Tibial nerve (tissue), 4 donors: ENCODE measurements around the gene HYCC1. TPM values are rescaled to one million over a fixed set of nuclear protein-coding genes. Genes with fewer than 3 reads are reported as not detected.

Source experiments
- DNase-seq, 2 donors: peaks; one replicate each; pipeline ENCODE4 v3.0.0-alpha.2; 2019; ENCODE audit warnings: low spot score in 2 of 2
- H3K27ac ChIP-seq, 4 donors: fragments of 200-600 bp; sonication (generic) in 3 of 4; one replicate each; pipeline ENCODE4 v1.5.1; 2017 to 2019; ENCODE audit warnings: mild to moderate bottlenecking in 1 of 4
- H3K27me3 ChIP-seq, 2 donors: fragments of 200-600 bp; sonication (generic) in 1 of 2; one replicate each; pipeline versions ENCODE4 v1.5.1 to v1.6.0; 2017 to 2019
- H3K36me3 ChIP-seq, 3 donors: fragments of 200-600 bp; sonication (generic); one replicate each; pipeline ENCODE4 v1.5.1; 2018 to 2019
- H3K4me1 ChIP-seq, 4 donors: fragments of 200-600 bp; sonication (generic) in 3 of 4; one replicate each; pipeline ENCODE4 v1.5.1; 2017 to 2019
- H3K4me3 ChIP-seq, 4 donors: fragments of 200-600 bp; sonication (generic) in 3 of 4; one replicate each; pipeline ENCODE4 v1.5.1; 2017 to 2019; ENCODE audit warnings: mild to moderate bottlenecking in 1 of 4, moderate library complexity in 1 of 4
- H3K9me3 ChIP-seq, 4 donors: fragments of 200-600 bp; sonication (generic) in 3 of 4; one replicate each; pipeline ENCODE4 v1.5.1; 2017 to 2019
- EP300 ChIP-seq, 2 donors: sonication (generic); formaldehyde crosslinking; IDR thresholded peaks; one replicate each; pipeline ENCODE4 v1.6.1; 2017; ENCODE audit warnings: antibody characterized with exemption in 2 of 2, mild to moderate bottlenecking in 1 of 2
- POLR2A ChIP-seq, 2 donors: fragments of 450-650 bp; IDR thresholded peaks; one replicate each; pipeline ENCODE4 v1.6.1; 2017; ENCODE audit warnings: antibody characterized with exemption in 2 of 2, mild to moderate bottlenecking in 2 of 2, moderate library complexity in 2 of 2
- WGBS, 2 donors: methylation state at CpG; one replicate each; pipeline ENCODE4 v1.1.5; 2018; 5-methylcytosine and 5-hydroxymethylcytosine counted together
- total RNA-seq, 4 donors: library from RNA; depleted of rRNA; stranded (reverse); fragments of >200 nt; gene quantifications; one replicate each; pipeline ENCODE4 v1.1.0, GENCODE V29; 2016
- TF ChIP-seq, protein P1 (sequence below), 5 experiments: fragments of 200-600 bp in 3 of 5; fragments of 450-650 bp in 2 of 5; sonication (generic) in 3 of 5; IDR thresholded peaks; one replicate each; pipeline ENCODE4 v1.5.1; 2016 to 2019; ENCODE audit warnings: antibody characterized with exemption in 5 of 5, mild to moderate bottlenecking in 3 of 5, moderate library complexity in 2 of 5

The HYCC1 gene
- total RNA-seq, 4 donors from 2014 or later: 15.9 to 61.5 (median 53.1) TPM

DNA sequence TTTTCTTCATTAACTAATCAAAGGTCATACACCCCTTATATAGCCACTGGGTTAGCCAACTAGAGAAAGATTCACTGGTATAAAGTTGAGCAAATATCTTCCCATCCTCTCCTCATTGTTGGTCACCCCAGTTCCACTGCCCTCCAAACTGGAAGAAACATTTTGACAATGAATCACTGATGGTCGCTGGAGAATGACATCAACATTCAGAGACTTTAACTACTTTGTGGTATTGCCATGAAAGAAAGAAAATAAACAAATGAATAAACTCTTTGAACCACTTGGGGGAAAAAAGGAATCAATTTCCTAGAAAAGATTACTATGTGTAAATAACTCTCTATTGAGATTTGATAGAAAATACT lies 23.4 kb downstream of the HYCC1 start:
- no peak for TF ChIP-seq POLR2A (IDR thresholded peaks at IDR 0.05)
- no peak for TF ChIP-seq EP300 (IDR thresholded peaks at IDR 0.05)
- TF ChIP-seq, protein P1, sequence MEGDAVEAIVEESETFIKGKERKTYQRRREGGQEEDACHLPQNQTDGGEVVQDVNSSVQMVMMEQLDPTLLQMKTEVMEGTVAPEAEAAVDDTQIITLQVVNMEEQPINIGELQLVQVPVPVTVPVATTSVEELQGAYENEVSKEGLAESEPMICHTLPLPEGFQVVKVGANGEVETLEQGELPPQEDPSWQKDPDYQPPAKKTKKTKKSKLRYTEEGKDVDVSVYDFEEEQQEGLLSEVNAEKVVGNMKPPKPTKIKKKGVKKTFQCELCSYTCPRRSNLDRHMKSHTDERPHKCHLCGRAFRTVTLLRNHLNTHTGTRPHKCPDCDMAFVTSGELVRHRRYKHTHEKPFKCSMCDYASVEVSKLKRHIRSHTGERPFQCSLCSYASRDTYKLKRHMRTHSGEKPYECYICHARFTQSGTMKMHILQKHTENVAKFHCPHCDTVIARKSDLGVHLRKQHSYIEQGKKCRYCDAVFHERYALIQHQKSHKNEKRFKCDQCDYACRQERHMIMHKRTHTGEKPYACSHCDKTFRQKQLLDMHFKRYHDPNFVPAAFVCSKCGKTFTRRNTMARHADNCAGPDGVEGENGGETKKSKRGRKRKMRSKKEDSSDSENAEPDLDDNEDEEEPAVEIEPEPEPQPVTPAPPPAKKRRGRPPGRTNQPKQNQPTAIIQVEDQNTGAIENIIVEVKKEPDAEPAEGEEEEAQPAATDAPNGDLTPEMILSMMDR (IDR thresholded peaks at IDR 0.05): no peak
- Histone ChIP-seq H3K4me1 (peaks cover 0 to 13% (median 2%) of the 10 kb centered on the region in 4 donors), H3K36me3 (peaks cover 0 to 3% (median 0%) of the 10 kb centered on the region in 3 donors), H3K9me3 (no peaks in the 10 kb centered on the region), H3K4me3 (no peak overlapping the region), H3K27ac (no peak overlapping the region), H3K27me3 (no peaks in the 10 kb centered on the region)
- no peak for DNase-seq
- WGBS, 2 donors: 33 to 40% methylated on average over 1 of the region's 1 CpG

DNA sequence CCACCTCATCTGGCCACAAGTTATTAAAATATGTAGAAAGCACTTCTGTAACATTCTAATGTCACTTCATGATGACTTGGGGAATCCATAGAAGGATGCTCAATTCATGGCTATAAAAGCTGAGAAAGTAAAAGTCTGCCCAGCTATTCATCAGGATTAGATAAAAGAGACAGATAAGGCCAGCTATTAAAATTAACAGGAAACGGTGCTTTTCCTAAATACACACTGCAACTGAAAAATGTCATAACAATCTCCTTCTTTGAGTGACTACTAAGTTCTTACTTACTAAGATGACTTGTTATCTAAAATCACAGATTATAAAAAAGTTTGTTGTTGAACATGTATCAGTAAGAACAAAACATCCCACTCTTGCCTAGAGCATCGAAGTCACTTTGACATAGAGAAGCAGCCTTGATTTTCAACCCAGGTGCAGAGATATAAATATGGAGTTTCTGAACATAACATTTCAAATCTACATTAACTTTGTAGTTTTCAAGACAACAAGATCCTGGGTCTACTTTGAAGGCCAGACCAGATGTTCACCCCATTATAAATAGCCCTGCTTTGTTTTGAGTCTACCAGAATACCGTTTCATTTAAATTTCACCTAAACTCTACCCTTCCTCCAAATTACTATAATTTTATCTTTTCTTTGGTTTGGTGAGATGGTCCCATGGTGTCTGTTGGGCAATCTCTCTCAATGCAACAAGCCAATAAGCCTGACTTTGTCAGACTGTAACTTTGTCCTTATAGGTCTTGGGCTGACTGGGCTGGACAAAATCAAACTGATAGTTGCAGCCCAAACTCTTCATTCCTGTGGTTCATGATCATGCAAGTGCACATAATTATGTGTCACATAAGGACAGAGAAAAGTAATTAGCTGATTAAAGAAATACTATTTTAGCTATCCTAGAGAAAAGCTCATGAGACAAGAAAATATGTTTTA lies 24.0 kb downstream of the HYCC1 start:
- Histone ChIP-seq H3K9me3 (no peaks in the 10 kb centered on the region), H3K27me3 (no peaks in the 10 kb centered on the region), H3K27ac (no peak overlapping the region), H3K36me3 (peaks cover 0 to 3% (median 0%) of the 10 kb centered on the region in 3 donors), H3K4me1 (peaks cover 0 to 13% (median 2%) of the 10 kb centered on the region in 4 donors), H3K4me3 (no peak overlapping the region)
- no peak for DNase-seq
- TF ChIP-seq POLR2A (IDR thresholded peaks at IDR 0.05) (no peak), EP300 (IDR thresholded peaks at IDR 0.05) (no peak)
- TF ChIP-seq, protein P1 (IDR thresholded peaks at IDR 0.05): no peak
- 90 to 92% methylated on average over 3 of the region's 3 CpGs for WGBS, 2 donors

DNA sequence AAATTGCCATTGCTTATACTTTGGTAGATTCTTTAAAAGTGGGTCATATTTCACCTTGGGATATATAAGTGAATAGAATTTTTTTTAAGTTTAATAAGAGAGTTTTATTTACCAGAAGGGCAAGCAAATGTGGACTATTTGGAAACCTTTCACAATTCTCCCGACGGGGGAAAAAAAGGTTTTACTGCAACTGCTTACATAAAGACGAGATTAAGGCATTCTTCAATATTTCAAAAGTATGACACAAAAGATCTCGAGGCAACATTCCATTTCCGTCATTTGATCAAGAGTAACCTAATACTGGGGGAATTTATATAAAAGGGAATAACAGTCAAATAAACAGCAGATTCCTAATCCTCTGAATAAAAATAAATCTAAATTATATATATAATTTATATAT lies 28.5 kb downstream of the HYCC1 start:
- Histone ChIP-seq H3K27ac (no peak overlapping the region), H3K27me3 (no peaks in the 10 kb centered on the region), H3K4me3 (no peak overlapping the region), H3K4me1 (peaks cover 0 to 5% (median 2%) of the 10 kb centered on the region in 4 donors), H3K9me3 (no peaks in the 10 kb centered on the region), H3K36me3 (peaks cover 0 to 13% (median 0%) of the 10 kb centered on the region in 3 donors)
- 89 to 94% methylated on average over 5 of the region's 5 CpGs for WGBS, 2 donors
- TF ChIP-seq, protein P1 (IDR thresholded peaks at IDR 0.05): no peak
- TF ChIP-seq POLR2A (IDR thresholded peaks at IDR 0.05) (no peak), EP300 (IDR thresholded peaks at IDR 0.05) (no peak)
- DNase-seq: no peak

DNA sequence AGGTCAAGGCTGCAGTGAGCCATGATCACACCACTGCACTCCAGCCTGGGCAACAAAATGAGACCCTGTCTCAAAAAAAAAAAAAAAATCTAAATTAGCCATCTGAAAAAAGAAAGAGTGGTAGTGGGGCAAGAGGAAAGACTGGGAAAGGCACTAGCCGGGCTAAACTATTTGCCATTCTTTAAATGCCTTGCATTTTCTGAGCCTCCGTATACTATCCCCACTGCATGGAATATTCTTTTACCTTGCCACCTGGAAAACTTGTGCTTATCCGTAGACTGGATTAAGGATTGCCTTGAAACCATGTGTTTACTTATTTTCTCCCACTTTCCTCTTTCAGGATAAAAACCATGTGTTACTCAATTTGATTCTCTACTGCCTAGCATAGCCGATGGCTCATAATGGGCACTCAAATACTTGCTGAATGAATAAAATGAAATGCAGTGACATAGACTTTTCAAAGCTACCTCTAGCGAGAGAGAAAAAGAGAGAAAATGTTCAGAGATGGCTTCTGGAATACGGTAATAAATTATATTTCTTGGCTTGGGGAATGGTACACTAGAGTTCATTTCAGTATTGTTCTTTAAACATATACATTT lies 30.6 kb downstream of the HYCC1 start:
- H3K27ac ChIP-seq: no peak overlapping the region
- peaks cover 0 to 10% (median 0%) of the 10 kb centered on the region in 3 donors for H3K36me3 ChIP-seq
- H3K4me1 ChIP-seq: no peaks in the 10 kb centered on the region
- no peaks in the 10 kb centered on the region for H3K9me3 ChIP-seq
- H3K27me3 ChIP-seq: no peaks in the 10 kb centered on the region
- TF ChIP-seq, protein P1 (IDR thresholded peaks at IDR 0.05): no peak
- TF ChIP-seq POLR2A (IDR thresholded peaks at IDR 0.05): no peak
- no peak for TF ChIP-seq EP300 (IDR thresholded peaks at IDR 0.05)
- no peak overlapping the region for H3K4me3 ChIP-seq
- no peak for DNase-seq
- 93 to 95% methylated on average over 6 of the region's 6 CpGs for WGBS, 2 donors

DNA sequence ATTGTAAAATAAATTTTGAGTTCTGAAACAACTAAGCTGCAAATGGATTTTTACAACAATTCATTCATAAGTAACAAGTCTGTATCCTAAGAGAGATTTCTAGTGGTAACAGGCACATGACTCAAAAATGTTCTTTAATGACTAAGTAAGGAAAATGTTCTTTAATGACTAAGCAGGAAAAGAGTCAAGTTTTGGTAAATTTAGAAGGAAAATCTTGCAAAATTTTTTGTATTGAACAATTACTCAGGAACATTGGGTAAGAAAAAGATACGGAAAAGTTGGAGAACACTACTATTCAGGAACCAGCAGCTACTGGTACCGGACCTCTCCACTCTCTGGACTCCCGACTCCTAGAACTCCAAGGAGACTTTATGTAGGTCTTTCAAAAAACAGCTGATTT lies 33.5 kb downstream of the HYCC1 start:
- 75 to 83% methylated on average over 3 of the region's 3 CpGs for WGBS, 2 donors
- Histone ChIP-seq H3K4me3 (no peak overlapping the region), H3K27ac (peak overlapping the region in 1 of 4 donors; percentile 73), H3K27me3 (no peaks in the 10 kb centered on the region), H3K9me3 (no peaks in the 10 kb centered on the region), H3K36me3 (peaks cover 0 to 36% (median 0%) of the 10 kb centered on the region in 3 donors), H3K4me1 (no peaks in the 10 kb centered on the region)
- peak in 1 of 2 donors; percentile 22 for TF ChIP-seq EP300 (IDR thresholded peaks at IDR 0.05)
- TF ChIP-seq, protein P1 (IDR thresholded peaks at IDR 0.05): no peak
- DNase-seq: no peak
